Hepatocyte (in vitro differentiated cells): ENCODE results near the gene DPM1.

ENCODE experiments used
- CTCF ChIP-seq: fragments of 200-600 bp; sonication (generic); IDR thresholded peaks from 2 replicates; pipeline ENCODE4 v1.5.1; 2016; ENCODE audit warnings: antibody characterized with exemption, mild to moderate bottlenecking; ENCODE audit not compliant: poor library complexity
- EZH2 ChIP-seq: fragments of 200-600 bp; sonication (generic); IDR thresholded peaks from 2 replicates; pipeline ENCODE4 v1.6.1; 2016; ENCODE audit warnings: antibody characterized with exemption, mild to moderate bottlenecking, borderline replicate concordance
- EZH2phosphoT487 ChIP-seq: fragments of 200-600 bp; sonication (generic); IDR thresholded peaks from one replicate; pipeline ENCODE4 v1.6.1; 2018; ENCODE audit warnings: antibody characterized with exemption, mild to moderate bottlenecking, low read depth, moderate library complexity; ENCODE audit not compliant: unreplicated experiment, severe bottlenecking

GRCh38 chr20:50995506-50995905, 37.2 kb upstream of the DPM1 start:
- TF ChIP-seq CTCF, result no peak
- TF ChIP-seq EZH2, result no peak
- TF ChIP-seq EZH2phosphoT487, result no peak
